ENCODE data around the gene KCNJ5. TPM values are rescaled to one million over a fixed set of nuclear protein-coding genes. Genes with fewer than 3 reads are reported as not detected.
A peak's percentile ranks its signal among the peaks of the same experiment; 100 is the strongest.

Gene KCNJ5
- total RNA-seq, 1 experiment from 2014 or later = 0.17 TPM

GRCh38 chr11:128902515-128903066 is 11.4 kb downstream of the KCNJ5 start:
- Histone ChIP-seq H3K4me2 (ENCODE audit: low read length) (no peak overlapping the region), H3K4me1 (ENCODE audit: control insufficient read depth in 1 of 2, insufficient read depth in 2 of 2, low read length in 2 of 2) (peaks cover 12 to 29% of the 10 kb centered on the region in 2 experiments), H4K20me1 (ENCODE audit: insufficient read depth) (no peaks in the 10 kb centered on the region), H3K9me2 (ENCODE audit: insufficient read depth) (no peaks in the 10 kb centered on the region), H3K27ac (ENCODE audit: low read depth, low read length) (no peak overlapping the region), H3K4me3 (replicated peaks in 1 of 2; ENCODE audit: low read depth in 1 of 2, low read length in 2 of 2) (no peak overlapping the region), H3K79me2 (ENCODE audit: insufficient read depth, low read length) (no peaks in the 10 kb centered on the region), H2AFZ (ENCODE audit: low read depth, low read length, poor library complexity, severe bottlenecking) (no peak overlapping the region), H3K36me3 (ENCODE audit: control insufficient read depth in 1 of 2, insufficient read depth in 2 of 2, low read length in 2 of 2) (no peaks in the 10 kb centered on the region), H3K27me3 (ENCODE audit: insufficient read depth, low read length) (no peaks in the 10 kb centered on the region), H3K9ac (ENCODE audit: low read length) (no peak overlapping the region), H3K9me3 (ENCODE audit: control insufficient read depth in 1 of 2, insufficient read depth in 1 of 2, low read depth in 1 of 2, low read length in 2 of 2) (no peaks in the 10 kb centered on the region)
- intact Hi-C loops (cut with micrococcal nuclease) = no loop called here
- no TSS peak for BruUV-seq (replicated peaks)
- ATAC-seq (no peak), DNase-seq (ENCODE audit: low read depth, low spot score) (no peak)
- CTCF ChIA-PET = interaction anchor here (6.5 kb wide), 1 partner anchor 17 kb away, joined by 55 read pairs; no protein-coding TSS in a partner anchor
- POLR2A ChIA-PET = no interaction called here
- RAD21 ChIA-PET (ENCODE audit: low non-redundant PET in 1 of 2, low total read pairs in 2 of 2, uncharacterized antibody in 2 of 2, unreplicated experiment in 2 of 2) = no interaction called here
- TF ChIP-seq RAD21 (IDR thresholded peaks at IDR 0.05; ENCODE audit: low read depth) (no peak), EGR1 (IDR thresholded peaks at IDR 0.05; ENCODE audit: low read depth) (no peak), JUND (IDR thresholded peaks at IDR 0.05) (no peak), CBX3 (IDR thresholded peaks at IDR 0.05; ENCODE audit: low read depth) (no peak), SP1 (IDR thresholded peaks at IDR 0.05; ENCODE audit: low read depth) (no peak), ZFX (IDR thresholded peaks at IDR 0.05) (no peak), ZNF274 (IDR thresholded peaks at IDR 0.05; ENCODE audit: low read depth, low read length) (no peak)

- ATAC-seq = no peak
- POLR2A ChIA-PET = no interaction called here
Observed at GRCh38 chr11:128903248-128904061, 12.3 kb downstream of the KCNJ5 start.

More at GRCh38 chr11:128903248-128904061, 12.3 kb downstream of the KCNJ5 start:
- H2AFZ ChIP-seq (ENCODE audit: low read depth, low read length, poor library complexity, severe bottlenecking) = no peak overlapping the region
- H3K36me3 ChIP-seq (ENCODE audit: control insufficient read depth in 1 of 2, insufficient read depth in 2 of 2, low read length in 2 of 2) = no peaks in the 10 kb centered on the region
- no peak for DNase-seq (ENCODE audit: low read depth, low spot score)
- no peak overlapping the region for H3K27ac ChIP-seq (ENCODE audit: low read depth, low read length)
- no peak overlapping the region for H3K4me2 ChIP-seq (ENCODE audit: low read length)
- H3K4me1 ChIP-seq (ENCODE audit: control insufficient read depth in 1 of 2, insufficient read depth in 2 of 2, low read length in 2 of 2) = peaks cover 17 to 38% of the 10 kb centered on the region in 2 experiments
- intact Hi-C loops (cut with micrococcal nuclease) = no loop called here
- no peak for TF ChIP-seq CEBPB (IDR thresholded peaks at IDR 0.05; ENCODE audit: low read depth)
- no peak for TF ChIP-seq YY1 (IDR thresholded peaks at IDR 0.05; ENCODE audit: extremely low read depth, insufficient replicate concordance, low read depth, low read length)
- TF ChIP-seq ZNF274 (IDR thresholded peaks at IDR 0.05; ENCODE audit: low read depth, low read length) = no peak
- no peak for TF ChIP-seq TCF7L2 (IDR thresholded peaks at IDR 0.05; ENCODE audit: borderline replicate concordance, extremely low read depth, insufficient read depth, insufficient read length)
- no peak for TF ChIP-seq SIN3A (IDR thresholded peaks at IDR 0.05; ENCODE audit: low read depth)
- no peak for TF ChIP-seq EGR1 (IDR thresholded peaks at IDR 0.05; ENCODE audit: low read depth)
- TF ChIP-seq ATF3 (IDR thresholded peaks at IDR 0.05) = no peak
- no peak for TF ChIP-seq FOSL1 (IDR thresholded peaks at IDR 0.05; ENCODE audit: low read depth)
- TF ChIP-seq ELF1 (IDR thresholded peaks at IDR 0.05; ENCODE audit: borderline replicate concordance, low read depth) = no peak
- no peak for TF ChIP-seq RAD21 (IDR thresholded peaks at IDR 0.05; ENCODE audit: low read depth)
- no peak for TF ChIP-seq POLR2AphosphoS5 (IDR thresholded peaks at IDR 0.05; ENCODE audit: low read depth, low read length)
- H3K9me3 ChIP-seq (ENCODE audit: control insufficient read depth in 1 of 2, insufficient read depth in 1 of 2, low read depth in 1 of 2, low read length in 2 of 2) = no peaks in the 10 kb centered on the region
- H3K79me2 ChIP-seq (ENCODE audit: insufficient read depth, low read length) = no peaks in the 10 kb centered on the region
- H3K4me3 ChIP-seq (replicated peaks in 1 of 2; ENCODE audit: low read depth in 1 of 2, low read length in 2 of 2) = no peak overlapping the region
- CTCF ChIA-PET = interaction anchor here (3.0 to 6.5 kb wide), 2 partner anchors 13 to 18 kb away, joined by 10 to 55 read pairs; partner anchors contain the start of gene KCNJ5
- no peaks in the 10 kb centered on the region for H4K20me1 ChIP-seq (ENCODE audit: insufficient read depth)
- no peak overlapping the region for H3K9ac ChIP-seq (ENCODE audit: low read length)
- TSS peak; percentile 17 for BruUV-seq (replicated peaks)
- RAD21 ChIA-PET (ENCODE audit: low non-redundant PET in 1 of 2, low total read pairs in 2 of 2, uncharacterized antibody in 2 of 2, unreplicated experiment in 2 of 2) = no interaction called here
- no peaks in the 10 kb centered on the region for H3K27me3 ChIP-seq (ENCODE audit: insufficient read depth, low read length)
- no peaks in the 10 kb centered on the region for H3K9me2 ChIP-seq (ENCODE audit: insufficient read depth)
